IMR-90 (cell line): ENCODE measurements around the gene PAPLN. TPM values are rescaled to one million over a fixed set of nuclear protein-coding genes. Genes with fewer than 3 reads are reported as not detected.

Experiments
- ATAC-seq: fragments of 200-7000 bp; cut with Tn5 transposase; 2 replicates; pipeline ENCODE4 v1.9.1; 2020; ENCODE audit warnings: low read depth, mild to moderate bottlenecking, moderate library complexity
- BruUV-seq: library from RNA; stranded (reverse); fragments of 400-500 nt; replicated peaks from 2 replicates; lab custom pipeline; 2021; lab: Mats Ljungman, UMichigan
- CTCF ChIA-PET: fragments of 300-600 bp; formaldehyde crosslinking; extraction: SDS; loops from one replicate; lab custom pipeline; 2021; ENCODE audit warnings: antibody characterized with exemption; lab: Yijun Ruan, JAX
- POLR2A ChIA-PET: fragments of 300-600 bp; sonication (Branson Sonifier 250); formaldehyde crosslinking; loops from one replicate; lab custom pipeline; 2022; ENCODE audit warnings: antibody characterized with exemption; ENCODE audit not compliant: unreplicated experiment; lab: Charles Lee
- DNase-seq: peaks from one replicate; pipeline ENCODE4 v3.0.0; 2013
- H2AFZ ChIP-seq: replicated peaks from 2 replicates; pipeline ENCODE3; 2013; ENCODE audit warnings: low read length, mild to moderate bottlenecking; ENCODE audit not compliant: poor library complexity
- H2AK5ac ChIP-seq: 2 replicates; pipeline ENCODE4 v1.6.1; 2013; ENCODE audit warnings: low read depth, low read length, inconsistent platforms
- H2AK9ac ChIP-seq: replicated peaks from 2 replicates; pipeline ENCODE3; 2013; ENCODE audit warnings: mild to moderate bottlenecking, low read depth, low read length, moderate library complexity; ENCODE audit not compliant: poor library complexity
- H2BK120ac ChIP-seq: 2 replicates; pipeline ENCODE4 v1.6.1; 2013; ENCODE audit warnings: low read depth, low read length, inconsistent platforms
- H2BK15ac ChIP-seq: 3 replicates; pipeline ENCODE4 v1.6.1; 2013; ENCODE audit warnings: low read depth, low read length, inconsistent platforms
- H2BK20ac ChIP-seq: 2 replicates; pipeline ENCODE4 v1.6.1; 2013; ENCODE audit warnings: low read depth, mild to moderate bottlenecking, inconsistent platforms, low read length, moderate library complexity
- H2BK5ac ChIP-seq: 2 replicates; pipeline ENCODE4 v1.6.1; 2013; ENCODE audit warnings: mild to moderate bottlenecking, low read depth, low read length, inconsistent platforms; ENCODE audit not compliant: poor library complexity, severe bottlenecking
- H3K14ac ChIP-seq: replicated peaks from 2 replicates; pipeline ENCODE4 v1.6.1; 2013; ENCODE audit warnings: low read depth, low read length, inconsistent platforms
- H3K18ac ChIP-seq: 2 replicates; pipeline ENCODE4 v1.6.1; 2013; ENCODE audit warnings: low read depth, low read length, control low read depth
- H3K23ac ChIP-seq: 2 replicates; pipeline ENCODE4 v1.6.1; 2013; ENCODE audit warnings: low read depth, low read length, inconsistent platforms
- H3K27ac ChIP-seq: 2 replicates; pipeline ENCODE4 v1.5.1; 2013; ENCODE audit warnings: mild to moderate bottlenecking, control low read depth, low read length; ENCODE audit not compliant: insufficient read depth
- H3K27me3 ChIP-seq: 2 replicates; pipeline ENCODE4 v1.6.1; 2013; ENCODE audit warnings: low read length; ENCODE audit not compliant: control insufficient read depth, insufficient read depth
- H3K36me3 ChIP-seq: 2 replicates; pipeline ENCODE4 v1.6.1; 2013; ENCODE audit warnings: low read length, mixed read lengths; ENCODE audit not compliant: control insufficient read depth, insufficient read depth
- H3K4ac ChIP-seq: 2 replicates; pipeline ENCODE4 v1.6.1; 2013; ENCODE audit warnings: low read depth, low read length, inconsistent platforms
- H3K4me1 ChIP-seq: 2 replicates; pipeline ENCODE4 v1.6.1; 2013; ENCODE audit warnings: low read length, mixed read lengths; ENCODE audit not compliant: control insufficient read depth, insufficient read depth
- H3K4me2 ChIP-seq: 2 replicates; pipeline ENCODE4 v1.6.1; 2013; ENCODE audit warnings: low read depth, mild to moderate bottlenecking, control low read depth, low read length, moderate library complexity
- H3K4me3 ChIP-seq: 2 replicates; pipeline ENCODE4 v1.5.1; 2013; ENCODE audit warnings: low read depth, mild to moderate bottlenecking, control low read depth, low read length, moderate library complexity; ENCODE audit not compliant: insufficient read depth
- H3K56ac ChIP-seq: 2 replicates; pipeline ENCODE4 v1.6.1; 2013; ENCODE audit warnings: low read length, inconsistent platforms; ENCODE audit not compliant: insufficient read depth; ENCODE audit errors: extremely low read depth
- H3K79me1 ChIP-seq, 2 experiments: 2 replicates each; pipeline ENCODE4 v1.6.1; 2013; ENCODE audit warnings: low read length in 2 of 2, inconsistent platforms in 1 of 2, low read depth in 1 of 2
- H3K9ac ChIP-seq: 2 replicates; pipeline ENCODE4 v1.6.1; 2013; ENCODE audit warnings: low read depth, low read length, control low read depth
- H3K9me1 ChIP-seq: 2 replicates; pipeline ENCODE4 v1.6.1; 2013; ENCODE audit warnings: low read length, inconsistent platforms; ENCODE audit not compliant: insufficient read depth
- H3K9me3 ChIP-seq: 2 replicates; pipeline ENCODE4 v1.6.1; 2013; ENCODE audit warnings: low read length; ENCODE audit not compliant: control insufficient read depth, insufficient read depth
- H4K20me1 ChIP-seq: 2 replicates; pipeline ENCODE4 v1.6.1; 2013; ENCODE audit warnings: low read length, inconsistent platforms; ENCODE audit not compliant: insufficient read depth
- H4K5ac ChIP-seq: 2 replicates; pipeline ENCODE4 v1.6.1; 2013; ENCODE audit warnings: mild to moderate bottlenecking, low read depth, low read length, control low read depth
- H4K8ac ChIP-seq, 2 experiments: 2 replicates each; pipeline ENCODE4 v1.6.1; 2013; ENCODE audit warnings: low read depth in 2 of 2, low read length in 2 of 2, control low read depth in 1 of 2, inconsistent platforms in 1 of 2
- H4K91ac ChIP-seq: 2 replicates; pipeline ENCODE4 v1.6.1; 2013; ENCODE audit warnings: low read depth, low read length, inconsistent platforms; ENCODE audit not compliant: insufficient read depth
- BHLHE40 ChIP-seq: fragments of 150-350 bp; IDR thresholded peaks from 2 replicates; pipeline ENCODE4 v1.6.1; 2016; ENCODE audit warnings: mild to moderate bottlenecking, low read depth, low read length
- CEBPB ChIP-seq: IDR thresholded peaks from 2 replicates; pipeline ENCODE4 v1.6.1; 2012; ENCODE audit warnings: low read depth, low read length, improper control_type of control experiment
- CHD1 ChIP-seq: IDR thresholded peaks from 2 replicates; pipeline ENCODE4 v1.6.1; 2012; ENCODE audit warnings: low read depth, low read length, improper control_type of control experiment
- CTCF ChIP-seq: conservative IDR thresholded peaks from 2 replicates; pipeline ENCODE4 v1.5.1; 2012; ENCODE audit warnings: mild to moderate bottlenecking, low read depth, low read length, improper control_type of control experiment
- ELK1 ChIP-seq: fragments of 150-350 bp; IDR thresholded peaks from 2 replicates; pipeline ENCODE4 v1.6.1; 2016; ENCODE audit warnings: low read depth, mild to moderate bottlenecking, low read length, moderate library complexity, borderline replicate concordance
- FOS ChIP-seq: fragments of 150-350 bp; IDR thresholded peaks from 2 replicates; pipeline ENCODE4 v1.6.1; 2016; ENCODE audit warnings: low read depth, low read length
- MAFK ChIP-seq: IDR thresholded peaks from 2 replicates; pipeline ENCODE4 v1.6.1; 2012; ENCODE audit warnings: low read depth, low read length, improper control_type of control experiment
- MAZ ChIP-seq: IDR thresholded peaks from 2 replicates; pipeline ENCODE4 v1.6.1; 2012; ENCODE audit warnings: low read depth, mild to moderate bottlenecking, low read length, improper control_type of control experiment, moderate library complexity, borderline replicate concordance
- MXI1 ChIP-seq: IDR thresholded peaks from 2 replicates; pipeline ENCODE4 v1.6.1; 2012; ENCODE audit warnings: low read depth, mild to moderate bottlenecking, low read length, moderate library complexity, borderline replicate concordance
- NFE2L2 ChIP-seq: fragments of 150-350 bp; IDR thresholded peaks from 2 replicates; pipeline ENCODE4 v1.6.1; 2016; ENCODE audit warnings: low read depth, mild to moderate bottlenecking, low read length
- POLR2A ChIP-seq: IDR thresholded peaks from 2 replicates; pipeline ENCODE4 v1.6.1; 2012; ENCODE audit warnings: mild to moderate bottlenecking, low read depth, low read length
- RAD21 ChIP-seq: IDR thresholded peaks from 2 replicates; pipeline ENCODE4 v1.6.1; 2012; ENCODE audit warnings: low read length, improper control_type of control experiment
- RCOR1 ChIP-seq: IDR thresholded peaks from 2 replicates; pipeline ENCODE4 v1.6.1; 2012; ENCODE audit warnings: mild to moderate bottlenecking, low read length, improper control_type of control experiment; ENCODE audit not compliant: insufficient replicate concordance
- RFX5 ChIP-seq: IDR thresholded peaks from 2 replicates; pipeline ENCODE4 v1.8.0; 2012; ENCODE audit warnings: low read depth, mild to moderate bottlenecking, low read length, moderate library complexity
- SMC3 ChIP-seq: fragments of 150-350 bp; IDR thresholded peaks from 2 replicates; pipeline ENCODE4 v1.6.1; 2016; ENCODE audit warnings: low read depth, mild to moderate bottlenecking, antibody characterized with exemption, low read length, moderate library complexity
- WGBS, 2 experiments: methylation state at CpG; one replicate each; pipeline versions ENCODE4 v1.1.5 to v1.1.7; 2013; ENCODE audit warnings: missing lambda C conversion rate in 2 of 2; ENCODE audit not compliant: insufficient read length in 1 of 2; ENCODE audit errors: extremely low coverage in 2 of 2; 5-methylcytosine and 5-hydroxymethylcytosine counted together
- dilution Hi-C: fragments of 300-500 bp; cut with HindIII; formaldehyde crosslinking; loops from one replicate; pipeline ENCODE4 v1.14.3; 2018; ENCODE audit warnings: low sequenced_read_pairs; ENCODE audit not compliant: unreplicated experiment
- in situ Hi-C: fragments of 300-500 bp; cut with MboI; formaldehyde crosslinking; loops from 3 replicates; pipeline ENCODE4 v1.14.3; 2019; ENCODE audit warnings: low sequenced_read_pairs, inconsistent platforms, mixed read lengths
- intact Hi-C: fragments of 100-400 bp; cut with micrococcal nuclease; formaldehyde crosslinking; loops from 2 replicates; pipeline ENCODE4 v1.10.0; 2022
- polyA plus RNA-seq, 3 experiments: library from polyadenylated mRNA; depleted of rRNA; stranded (reverse); fragments of >200 nt; gene quantifications; 2 replicates each; pipeline ENCODE4 v1.2.3, GENCODE V29; 2012; ENCODE audit warnings: low replicate concordance in 1 of 3
- total RNA-seq: library from RNA; depleted of rRNA; stranded (reverse); fragments of >200 nt; gene quantifications from 2 replicates; pipeline ENCODE4 v1.2.3, GENCODE V29; 2012
- TF ChIP-seq, protein P1 (sequence below): fragments of 150-350 bp; IDR thresholded peaks from 2 replicates; pipeline ENCODE4 v1.6.1; 2017; ENCODE audit warnings: mild to moderate bottlenecking, antibody characterized with exemption, low read length, low read depth

The PAPLN gene
- total and polyA plus RNA-seq, 2 of the 4 experiments (the other 2 are of a cell fraction): 0.36 to 1.2 TPM

DNA sequence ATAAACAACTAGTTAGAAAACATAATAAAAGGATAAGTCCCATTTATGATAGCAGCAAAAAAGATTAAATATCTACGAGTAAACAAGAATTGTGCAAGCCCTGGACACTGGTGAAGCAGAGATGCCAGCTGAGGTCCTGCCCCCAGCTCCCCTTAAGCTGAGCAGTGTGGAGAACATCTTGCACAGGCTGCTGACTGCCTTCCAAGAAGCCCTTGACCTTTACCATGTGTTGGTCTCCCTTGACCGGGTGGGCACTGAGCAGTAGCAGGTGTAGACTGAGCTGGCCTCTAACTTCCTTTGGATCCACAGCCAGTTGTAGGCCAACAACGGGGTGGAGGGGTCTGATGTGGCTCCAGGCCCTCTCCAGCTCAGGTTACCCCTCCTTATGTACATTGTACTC is 47.7 kb upstream of the PAPLN start:
- no peak overlapping the region for H2BK5ac ChIP-seq
- no CpG with 5 or more reads among the region's 3 CpGs for WGBS, 2 experiments
- ChIA-PET POLR2A (no interaction called here), CTCF (no interaction called here)
- H3K4me3 ChIP-seq: no peak overlapping the region
- ATAC-seq (no peak; the same call in 1 of the 2 replicates), DNase-seq (no peak)
- peaks cover 27% of the 10 kb centered on the region for H3K36me3 ChIP-seq
- H3K4ac ChIP-seq: peak overlapping the region; percentile 60
- H3K9me3 ChIP-seq: no peaks in the 10 kb centered on the region
- H2AK9ac ChIP-seq: no peak overlapping the region
- H3K14ac ChIP-seq: no peak overlapping the region
- no peak overlapping the region for H2AFZ ChIP-seq
- H3K4me1 ChIP-seq: peaks cover 7% of the 10 kb centered on the region
- peaks cover 11 to 23% of the 10 kb centered on the region in 2 experiments; a peak in 3 of 4 replicates for H3K79me1 ChIP-seq
- no peak overlapping the region for H2BK20ac ChIP-seq
- peak overlapping the region; percentile 69; the same call in 1 of the 2 replicates for H4K91ac ChIP-seq
- no peak overlapping the region for H3K27ac ChIP-seq
- no peak overlapping the region; the same call in 1 of the 2 replicates for H4K5ac ChIP-seq
- no peak for TF ChIP-seq BHLHE40
- no peak for TF ChIP-seq ELK1
- TF ChIP-seq, protein P1, sequence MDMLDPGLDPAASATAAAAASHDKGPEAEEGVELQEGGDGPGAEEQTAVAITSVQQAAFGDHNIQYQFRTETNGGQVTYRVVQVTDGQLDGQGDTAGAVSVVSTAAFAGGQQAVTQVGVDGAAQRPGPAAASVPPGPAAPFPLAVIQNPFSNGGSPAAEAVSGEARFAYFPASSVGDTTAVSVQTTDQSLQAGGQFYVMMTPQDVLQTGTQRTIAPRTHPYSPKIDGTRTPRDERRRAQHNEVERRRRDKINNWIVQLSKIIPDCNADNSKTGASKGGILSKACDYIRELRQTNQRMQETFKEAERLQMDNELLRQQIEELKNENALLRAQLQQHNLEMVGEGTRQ: no peak
- no peak for TF ChIP-seq CEBPB
- TF ChIP-seq MAFK: no peak
- no peak for TF ChIP-seq SMC3
- TF ChIP-seq MAZ: no peak
- no peak for TF ChIP-seq RCOR1
- no peak for TF ChIP-seq POLR2A
- TF ChIP-seq NFE2L2: no peak
- TF ChIP-seq RAD21: no peak
- no peak for TF ChIP-seq FOS
- no peak for TF ChIP-seq MXI1
- TF ChIP-seq CTCF: no peak
- TF ChIP-seq CHD1: no peak
- no peak for TF ChIP-seq RFX5
- peak overlapping the region; percentile 54; the same call in 1 of the 2 replicates for H2AK5ac ChIP-seq
- dilution Hi-C loops (no loop called here), in situ Hi-C loops (no loop called here), intact Hi-C loops (no loop called here)
- no peak overlapping the region for H3K56ac ChIP-seq
- H2BK15ac ChIP-seq: 0 out of 3 replicates have a peak overlapping the region, but pooled peaks have one; percentile 42
- H2BK120ac ChIP-seq: peak overlapping the region; percentile 61
- H4K20me1 ChIP-seq: 0 out of 2 replicates have a peak, but pooled peaks cover 4% of the 10 kb centered on the region
- peak overlapping the region in 1 of 2 experiments; percentile 35; a peak in 1 of 4 replicates for H4K8ac ChIP-seq
- no peak overlapping the region for H3K18ac ChIP-seq
- H3K27me3 ChIP-seq: no peaks in the 10 kb centered on the region
- H3K9ac ChIP-seq: no peak overlapping the region
- peaks cover 7% of the 10 kb centered on the region for H3K9me1 ChIP-seq
- no TSS peak for BruUV-seq
- H3K4me2 ChIP-seq: no peak overlapping the region
- H3K23ac ChIP-seq: no peak overlapping the region
